Left kidney (tissue), 2 donors: ENCODE data around the gene ACCS. TPM values are rescaled to one million over a fixed set of nuclear protein-coding genes. Genes with fewer than 3 reads are reported as not detected.

ENCODE experiments used
- DNase-seq: peaks from one replicate; pipeline ENCODE4 v3.0.0-alpha.2; 2013
- polyA plus RNA-seq: library from polyadenylated mRNA; unstranded; fragments of 120-200 nt; gene quantifications from one replicate; pipeline ENCODE4 v1.2.1, GENCODE V29; 2013; ENCODE audit not compliant: insufficient read length

ACCS gene
- polyA plus RNA-seq, 1 donor: 48.0 TPM

DNA sequence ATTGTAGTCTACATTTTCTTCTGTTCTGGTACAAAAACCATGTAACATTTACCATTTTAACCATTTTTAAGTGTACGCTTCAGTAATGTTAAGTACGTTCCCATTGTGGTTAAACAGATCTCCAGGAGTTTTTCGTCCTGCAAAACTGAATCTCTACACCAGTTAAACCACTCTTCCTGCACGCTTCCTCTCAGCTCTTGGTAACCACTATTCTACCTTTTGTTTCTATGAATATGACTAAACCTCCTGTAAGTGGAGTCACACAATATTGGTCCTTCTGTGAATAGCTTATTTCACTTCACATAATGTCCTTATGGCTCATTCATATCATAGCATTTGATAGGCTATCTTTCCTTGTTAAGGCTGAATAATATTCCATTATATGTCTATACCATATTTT is 22.3 kb downstream of the ACCS start:
- no peak for DNase-seq

DNA sequence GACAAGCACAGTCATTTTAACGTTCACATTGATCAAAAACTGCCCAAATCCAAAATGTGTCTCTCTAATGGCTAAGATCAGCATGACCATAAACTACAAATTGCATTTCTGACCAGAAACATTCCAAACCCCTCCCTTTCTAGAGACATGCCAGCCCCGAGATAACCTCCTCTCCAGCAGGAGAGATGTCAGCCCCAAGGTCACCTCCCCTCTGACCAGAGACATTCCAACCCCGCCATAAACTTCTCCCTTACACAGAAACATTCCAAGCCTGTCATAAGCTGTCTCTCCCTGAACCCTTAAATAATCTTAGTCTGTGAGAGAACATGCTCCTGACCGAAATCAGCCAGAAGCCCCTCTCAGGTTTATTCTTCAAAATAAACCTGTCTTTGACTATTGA is 22.8 kb downstream of the ACCS start:
- no peak for DNase-seq

DNA sequence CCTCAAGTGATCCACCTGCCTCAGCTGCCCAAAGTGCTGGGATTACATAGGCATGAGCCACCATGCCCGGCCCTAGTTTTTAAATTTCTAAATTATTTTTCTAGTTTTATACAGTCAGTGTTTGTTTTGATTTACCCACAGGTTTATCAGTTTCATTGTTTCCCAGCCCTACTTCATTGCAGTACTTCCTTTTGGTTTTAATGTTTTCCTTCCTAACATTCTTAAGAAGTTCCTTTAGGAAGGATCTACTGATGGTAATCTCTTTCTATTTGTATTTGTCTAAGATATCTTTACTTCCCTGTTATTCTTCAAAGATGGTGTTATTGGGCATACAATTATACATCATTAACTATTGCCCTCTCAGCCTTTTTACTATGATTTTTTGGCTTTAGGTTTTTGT is 24.5 kb downstream of the ACCS start:
- DNase-seq: no peak

DNA sequence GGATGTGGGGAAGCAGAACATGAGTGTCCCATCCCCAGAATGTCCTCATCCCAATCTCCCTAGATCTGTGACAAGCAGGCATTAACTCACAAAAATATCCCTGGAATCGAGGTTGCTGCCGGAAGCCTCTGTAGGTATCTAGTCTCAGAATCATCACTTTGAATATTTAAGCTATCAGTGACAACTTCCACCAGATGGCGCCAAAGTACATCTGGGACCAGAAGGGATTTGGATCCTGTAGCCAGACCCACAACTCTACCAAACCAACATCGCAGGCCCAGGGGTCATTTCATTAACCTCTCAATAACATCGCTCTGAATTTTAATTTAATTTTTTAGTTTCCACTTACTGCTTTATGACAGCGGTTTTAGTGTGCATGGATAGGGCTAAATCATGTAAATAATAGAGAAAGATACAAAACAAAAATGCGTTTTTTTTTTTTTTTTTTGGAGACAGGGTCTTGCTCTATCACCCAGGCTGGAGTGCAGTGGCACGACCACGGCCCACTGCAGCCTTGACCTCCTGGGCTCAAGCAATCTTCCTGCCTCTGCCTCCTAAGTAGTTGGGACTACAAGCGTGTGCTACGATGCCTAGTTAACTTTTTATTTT is 28.3 kb downstream of the ACCS start:
- peak; percentile 86 for DNase-seq

DNA sequence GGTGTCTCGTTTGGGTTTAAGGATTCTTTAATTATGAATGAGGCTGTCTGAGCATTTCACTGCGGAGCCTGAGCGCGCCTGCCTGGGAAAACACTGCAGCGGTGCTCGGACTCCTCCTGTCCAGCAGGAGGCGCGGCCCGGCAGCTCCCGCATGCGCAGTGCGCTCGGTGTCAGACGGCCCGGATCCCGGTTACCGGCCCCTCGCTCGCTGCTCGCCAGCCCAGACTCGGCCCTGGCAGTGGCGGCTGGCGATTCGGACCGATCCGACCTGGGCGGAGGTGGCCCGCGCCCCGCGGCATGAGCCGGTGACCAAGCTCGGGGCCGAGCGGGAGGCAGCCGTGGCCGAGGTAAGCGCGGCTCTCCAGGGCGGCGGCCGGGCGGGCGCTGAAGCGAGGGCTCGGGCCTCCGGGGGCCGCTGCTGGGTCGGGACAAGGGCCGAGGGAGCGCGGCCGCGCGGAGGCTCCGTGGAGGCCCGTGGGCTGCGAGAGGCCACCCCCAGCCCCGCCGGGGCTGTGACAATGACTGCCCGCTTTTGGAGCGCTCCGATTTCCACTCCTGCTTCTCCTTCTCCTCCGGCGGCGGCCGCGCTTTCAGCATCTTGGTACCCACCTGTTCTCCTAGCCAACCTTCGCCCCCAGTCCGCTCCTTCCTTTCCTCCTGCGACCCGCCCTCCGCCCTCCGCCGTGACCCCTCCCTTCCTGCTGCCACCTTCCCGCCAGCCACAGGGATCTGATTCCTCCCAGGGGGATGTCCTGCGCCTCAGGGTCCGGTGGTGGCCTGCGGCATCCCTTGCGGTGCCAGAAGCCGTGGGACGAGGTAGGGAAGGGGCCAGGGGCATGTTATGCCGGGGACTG is 29.7 kb downstream of the ACCS start, which contains the start of gene EXT2:
EXT2 (plus strand) TSS at position 173 of the 854 bp plus-strand sequence. CDS start 12,035 bp downstream, outside the sequence.
- DNase-seq: peak; percentile 79

DNA sequence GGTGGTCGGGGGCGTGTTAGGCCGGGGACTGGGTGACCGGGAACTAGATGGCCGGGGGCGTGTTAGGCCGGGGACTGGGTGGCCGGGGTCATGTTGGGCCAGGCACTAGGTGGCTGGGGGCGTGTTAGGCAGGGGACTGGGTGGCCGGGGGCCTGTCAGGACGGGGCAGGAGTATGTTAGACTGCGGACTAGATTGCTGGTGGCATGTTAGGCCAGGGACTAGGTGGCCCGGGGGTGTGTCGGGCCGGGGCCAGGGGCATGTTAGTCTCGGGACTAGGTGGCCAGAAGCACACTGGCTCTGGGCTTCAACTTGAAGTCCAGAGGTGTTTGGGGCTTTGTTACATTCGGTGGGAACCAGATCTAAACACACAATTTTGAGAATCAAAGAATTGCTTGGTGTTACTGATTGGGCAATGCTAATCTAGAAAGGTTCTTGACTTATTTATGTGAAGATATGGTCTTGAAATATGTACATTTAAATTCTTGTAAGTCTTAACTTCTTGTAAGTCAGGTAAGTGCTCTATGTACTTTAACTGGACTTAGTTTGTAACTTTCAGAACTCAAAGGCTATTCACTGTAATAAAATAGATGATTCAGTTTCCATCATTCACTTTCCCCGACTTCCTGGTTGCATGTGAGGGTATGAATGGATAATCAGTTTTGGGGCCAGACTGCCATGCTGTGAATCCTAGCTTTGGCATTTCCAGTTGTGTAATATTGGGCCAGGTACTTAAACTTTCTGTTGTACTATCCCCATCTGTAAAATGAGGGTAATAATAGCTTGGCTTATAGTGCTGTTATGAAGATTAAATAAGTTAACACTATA is 30.5 kb downstream of the ACCS start:
- no peak for DNase-seq

DNA sequence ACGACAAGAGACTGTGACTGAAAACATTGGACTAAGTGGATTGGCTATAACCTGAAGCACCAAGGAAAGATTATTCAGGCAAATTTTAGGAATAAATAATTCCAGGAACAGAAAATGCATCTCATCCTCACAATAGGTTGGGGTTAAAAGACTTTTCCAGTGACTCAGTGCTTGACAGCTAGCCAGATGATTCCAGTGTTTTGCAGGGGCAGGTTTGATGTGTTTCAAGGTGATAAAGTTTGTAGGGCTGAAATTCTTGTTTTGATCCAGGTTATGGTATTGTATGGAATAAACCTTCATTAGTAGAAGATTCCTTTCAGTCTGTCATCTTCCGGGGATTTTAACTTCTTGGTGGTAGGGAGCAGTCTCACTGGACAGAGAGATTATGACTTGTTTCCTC is 31.8 kb downstream of the ACCS start:
- no peak for DNase-seq

DNA sequence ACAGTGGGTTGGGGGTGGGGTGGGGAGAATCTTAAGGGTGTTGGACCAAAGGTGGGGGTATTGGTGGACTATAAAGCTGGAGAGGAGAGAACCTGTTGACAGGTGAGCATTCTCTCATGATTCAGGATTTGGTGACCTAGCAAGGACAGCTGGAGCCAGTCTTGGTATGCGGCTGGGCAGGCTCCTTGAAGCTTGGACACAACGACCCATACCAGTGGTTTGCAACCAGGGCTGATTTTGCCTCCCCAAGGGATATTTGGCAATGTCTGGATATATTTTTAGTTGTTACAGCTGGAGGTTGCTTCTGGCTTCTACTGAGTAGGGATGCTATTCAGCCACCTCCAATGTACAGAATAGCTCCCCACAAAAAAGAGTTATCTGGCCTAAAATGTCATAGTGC is 35.0 kb downstream of the ACCS start:
- DNase-seq: no peak

DNA sequence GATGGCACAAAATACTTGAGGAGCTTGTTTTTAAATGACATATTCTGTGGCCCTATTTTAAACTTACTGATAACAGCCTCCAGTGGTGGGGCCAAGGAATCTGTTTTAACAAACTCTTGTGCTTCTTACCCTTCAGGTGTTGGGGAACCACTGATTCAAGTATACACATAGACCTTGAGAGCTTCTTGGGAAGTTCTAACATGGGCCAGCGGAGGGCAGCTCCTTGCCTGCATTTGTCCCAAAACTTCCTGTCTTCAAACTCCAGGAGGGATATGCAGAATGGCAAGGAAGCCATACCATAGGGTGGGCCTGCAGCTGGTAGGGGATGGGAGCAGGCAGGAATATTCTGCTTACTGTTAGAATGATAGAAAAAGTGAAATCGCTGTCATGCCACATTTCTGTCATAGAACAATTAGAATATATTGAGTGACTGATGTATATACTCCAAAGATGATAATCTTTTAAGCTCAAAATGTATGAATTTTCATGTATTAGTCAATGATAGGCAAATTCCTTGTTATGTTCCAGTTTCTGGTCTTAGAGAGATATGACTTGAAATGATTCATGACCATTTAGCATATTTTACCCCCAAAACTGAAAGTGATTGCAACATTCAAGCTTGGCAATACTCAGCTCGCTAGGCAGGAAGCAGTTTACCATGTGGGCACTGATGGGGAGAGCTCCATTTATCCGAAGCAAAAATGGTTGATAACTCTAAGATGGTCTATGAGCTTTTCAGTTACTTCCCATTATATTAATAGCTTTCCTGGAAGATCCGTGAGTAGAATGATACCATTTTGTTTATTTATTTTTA is 38.6 kb downstream of the ACCS start:
- DNase-seq: no peak

DNA sequence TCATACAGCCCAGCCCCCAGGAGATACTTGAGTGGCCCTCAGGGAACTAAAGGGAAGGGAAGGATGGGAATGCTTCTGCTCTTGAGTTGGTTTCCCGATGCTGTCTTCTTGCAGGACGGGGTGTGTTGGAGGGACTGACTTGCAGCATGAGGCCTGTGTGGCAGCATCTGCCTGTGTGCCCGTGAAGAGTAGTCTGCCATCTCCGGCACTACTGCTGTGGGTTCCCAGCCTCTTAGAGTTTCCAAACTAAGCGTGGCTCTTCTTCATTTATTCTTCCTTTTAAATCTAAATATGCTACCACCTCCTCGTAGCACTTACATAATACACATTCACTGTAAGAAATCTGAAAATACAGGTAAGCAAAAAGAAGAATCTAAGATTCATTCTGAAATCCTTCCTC is 42.2 kb downstream of the ACCS start:
- DNase-seq: no peak

DNA sequence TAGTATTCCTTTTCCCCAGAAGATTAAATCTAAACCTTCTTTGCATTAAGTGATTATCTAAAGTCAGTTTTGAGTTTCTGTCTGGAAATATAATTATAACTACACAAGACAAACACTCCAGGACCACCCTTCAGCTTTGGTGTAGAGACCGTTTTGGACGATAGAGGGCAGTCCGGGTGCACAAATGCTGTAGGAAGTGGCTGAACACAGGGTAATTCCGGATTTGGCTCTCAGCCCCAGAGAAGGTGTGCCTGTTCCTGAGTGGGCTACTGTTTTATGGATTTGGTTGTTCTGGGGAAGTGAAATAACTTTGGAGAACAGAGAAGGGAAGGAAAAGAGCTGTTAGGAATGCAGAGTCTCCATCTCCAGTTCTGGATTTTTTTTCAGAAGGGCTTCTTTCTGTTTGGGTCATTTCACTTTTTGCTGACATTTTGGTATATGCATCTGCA is 44.2 kb downstream of the ACCS start:
- DNase-seq: peak; percentile 50

DNA sequence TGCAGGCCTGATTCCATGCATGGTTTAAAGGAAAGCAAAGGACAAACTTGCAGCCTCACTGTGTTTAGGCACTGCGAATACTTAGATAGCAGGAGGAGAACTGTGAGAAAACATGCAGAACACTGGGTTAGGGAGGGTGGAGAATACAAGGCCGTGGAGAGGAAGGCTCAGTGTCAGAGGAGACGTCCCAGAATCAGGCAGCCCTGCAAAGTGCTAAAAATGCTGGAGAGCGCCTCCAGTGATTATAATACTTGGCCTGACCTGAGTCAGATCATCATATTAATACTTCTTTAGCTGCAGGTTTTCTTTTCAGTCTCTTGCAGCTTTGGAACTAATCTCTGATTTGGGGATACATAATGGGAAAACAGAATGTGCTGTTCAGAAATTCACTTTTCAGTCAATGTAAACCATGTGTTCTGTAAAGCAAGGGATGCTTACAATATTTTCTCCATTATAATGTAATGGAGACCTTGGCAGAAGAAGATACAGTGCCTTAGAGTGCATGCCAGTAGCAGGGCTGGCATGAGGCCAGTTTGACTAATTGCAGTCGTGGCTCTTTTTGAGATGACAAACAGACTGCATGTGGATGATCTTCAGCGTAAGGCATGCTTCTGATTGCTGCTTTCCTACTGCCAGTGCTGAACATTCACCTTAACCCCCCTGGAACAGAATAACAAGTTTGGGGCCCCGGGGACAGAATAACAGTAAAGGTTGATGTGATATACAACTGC is 46.2 kb downstream of the ACCS start:
- DNase-seq: no peak

DNA sequence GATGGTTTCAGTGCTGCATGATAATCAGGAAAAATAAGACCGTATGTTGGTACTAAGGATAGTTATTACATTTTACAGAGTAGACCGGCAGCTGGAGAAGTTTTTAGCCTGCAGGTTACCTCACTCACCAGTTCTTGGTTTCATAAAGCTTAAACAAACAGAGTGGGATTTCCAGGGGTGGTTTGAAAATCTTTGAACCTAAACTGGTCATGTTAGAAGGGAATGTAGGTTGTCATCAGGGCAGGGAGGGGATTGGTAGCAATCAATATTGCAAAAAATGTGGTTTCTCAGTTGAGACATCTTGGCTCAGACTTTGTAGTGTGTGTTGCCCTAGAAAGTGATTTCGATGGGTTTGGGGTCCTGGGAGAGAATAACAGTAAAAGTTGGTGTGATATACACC is 46.9 kb downstream of the ACCS start:
- no peak for DNase-seq

DNA sequence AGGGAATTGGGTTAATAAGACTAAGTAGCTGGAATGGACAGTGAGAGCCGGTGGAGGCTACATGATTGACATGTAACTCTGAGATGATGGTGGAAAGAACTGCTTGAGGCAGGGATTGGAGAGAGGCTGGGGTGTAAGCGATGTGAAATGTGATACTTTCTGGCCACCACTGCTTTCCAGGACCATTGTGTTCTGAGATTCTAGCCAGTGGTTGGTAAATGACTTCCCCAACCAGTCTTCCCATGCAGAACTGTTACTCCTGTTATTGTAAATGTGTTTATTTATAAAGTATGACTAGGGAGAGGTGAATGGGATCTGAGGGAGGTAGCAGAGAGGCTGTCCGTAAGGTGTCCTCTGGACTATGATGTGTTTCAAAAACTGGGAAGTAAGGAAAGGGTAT is 47.5 kb downstream of the ACCS start:
- no peak for DNase-seq

DNA sequence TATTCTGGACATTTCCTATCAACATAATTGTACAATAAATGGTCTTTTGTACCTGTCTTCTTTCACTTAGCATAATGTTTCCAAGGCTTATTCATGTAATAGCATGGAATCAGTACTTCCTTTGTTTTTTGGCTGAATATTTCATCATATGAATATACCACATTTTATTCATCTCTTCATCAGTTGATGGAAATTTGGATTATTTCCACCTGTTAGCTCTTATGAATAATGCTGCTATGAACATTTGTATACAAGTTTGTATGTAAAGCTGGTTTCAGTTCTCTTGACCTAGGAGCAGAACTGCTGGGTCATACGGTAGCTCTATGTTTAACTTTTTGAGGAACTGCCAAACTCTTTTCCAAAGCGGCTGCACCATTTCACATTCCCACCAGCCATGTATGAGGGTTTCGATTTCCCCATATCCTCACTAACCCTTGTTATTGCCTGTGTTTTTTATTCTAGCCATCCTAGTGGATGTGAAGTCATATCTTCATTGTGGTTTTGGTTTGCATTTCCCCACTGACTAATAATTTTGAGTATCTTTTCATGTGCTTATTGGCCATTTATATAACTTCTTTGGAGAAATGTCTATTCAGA is 50.3 kb downstream of the ACCS start:
- DNase-seq: no peak

DNA sequence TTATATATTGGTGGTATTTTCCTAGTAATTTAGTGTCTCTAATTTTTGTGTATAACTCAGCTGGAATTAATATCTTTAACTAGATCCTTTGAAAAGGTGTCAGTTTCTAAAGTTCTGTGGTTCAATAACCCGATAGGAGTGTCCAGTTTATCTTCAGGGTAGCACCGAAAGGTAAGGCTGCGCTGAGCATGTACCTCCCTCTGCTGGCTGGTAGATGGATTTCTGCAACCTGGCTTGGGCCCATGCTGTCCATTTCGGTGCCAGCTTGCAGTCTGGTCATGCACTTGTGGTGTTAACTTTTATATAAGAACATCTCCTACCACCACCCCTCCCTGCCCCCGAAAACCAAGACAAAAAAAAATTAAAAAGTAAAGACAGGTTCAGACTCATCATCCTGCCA is 54.1 kb downstream of the ACCS start:
- DNase-seq: no peak

DNA sequence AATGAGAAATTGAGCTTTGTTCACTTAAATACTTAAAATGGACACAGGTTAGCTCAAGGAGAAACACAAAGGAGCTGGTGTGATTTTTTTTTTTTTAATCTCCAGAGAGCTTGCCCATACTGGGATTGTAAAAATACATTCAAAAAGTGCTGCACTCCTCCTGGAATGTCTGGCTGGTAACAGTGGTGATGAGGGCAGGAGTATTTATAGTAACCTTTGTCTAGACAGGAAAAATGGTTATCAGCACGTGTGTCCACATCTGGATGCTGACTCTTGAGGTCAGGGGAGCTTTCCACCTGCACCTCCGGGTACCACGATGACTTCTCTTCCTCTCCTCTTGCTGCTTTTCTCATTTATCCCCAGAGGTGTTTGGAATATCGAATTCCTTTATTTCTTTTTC is 59.5 kb downstream of the ACCS start:
- DNase-seq: no peak

DNA sequence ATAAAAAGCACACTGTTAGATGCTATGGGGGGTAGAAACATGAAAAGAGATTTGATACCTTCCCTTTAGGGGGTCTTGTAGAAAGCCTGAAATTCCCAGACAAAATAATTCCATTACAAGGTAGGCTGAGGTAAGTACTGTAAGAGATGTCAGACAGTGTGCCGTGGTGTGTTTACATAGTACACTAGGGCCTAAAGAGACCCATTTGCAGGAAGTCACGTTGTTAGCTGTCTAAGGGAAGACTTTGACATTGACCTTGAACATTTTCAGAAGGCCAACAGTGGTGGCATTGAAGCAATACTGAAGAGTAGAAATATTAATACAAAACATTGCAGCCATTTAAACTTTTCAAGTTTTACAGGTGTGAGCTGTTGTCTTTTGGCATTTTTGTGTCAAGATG is 60.2 kb downstream of the ACCS start:
- DNase-seq: no peak

DNA sequence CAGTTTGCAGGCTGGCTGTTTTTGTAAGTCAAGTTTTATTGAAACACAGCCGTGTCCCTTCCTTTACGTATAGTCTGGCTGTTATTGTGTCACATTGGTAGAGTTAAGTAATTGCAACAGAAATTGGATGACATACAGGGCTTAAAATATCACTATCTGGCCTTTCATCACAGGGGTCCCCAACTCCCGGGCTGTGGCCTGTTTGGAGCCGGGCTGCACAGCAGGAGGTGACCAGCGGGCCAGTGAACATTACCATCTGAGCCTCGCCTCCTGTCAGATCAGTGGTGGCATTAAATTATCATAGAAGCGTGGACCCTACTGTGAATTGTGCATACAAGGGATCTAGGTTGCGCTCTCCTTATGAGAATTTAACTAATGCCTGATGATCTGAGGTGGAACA is 61.1 kb downstream of the ACCS start:
- no peak for DNase-seq

DNA sequence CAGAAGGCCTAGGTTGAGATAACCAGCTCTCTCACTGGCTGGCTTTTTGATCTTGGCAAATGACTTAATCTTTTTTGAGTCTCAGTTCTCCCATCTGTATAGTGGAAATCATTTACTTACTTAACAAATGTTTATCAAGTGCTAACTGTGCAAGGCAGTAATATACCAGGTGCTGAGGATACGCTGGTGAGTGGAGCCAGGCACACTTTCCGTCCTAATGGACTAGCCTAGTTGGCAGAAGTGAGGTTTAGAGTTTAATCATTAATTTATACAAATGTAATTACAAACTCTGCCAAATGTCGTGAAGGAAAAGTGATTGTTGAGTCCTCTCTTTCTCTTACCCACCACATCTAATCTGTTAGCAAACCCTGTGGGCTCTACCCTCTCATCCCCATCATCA is 62.7 kb downstream of the ACCS start:
- DNase-seq: no peak

DNA sequence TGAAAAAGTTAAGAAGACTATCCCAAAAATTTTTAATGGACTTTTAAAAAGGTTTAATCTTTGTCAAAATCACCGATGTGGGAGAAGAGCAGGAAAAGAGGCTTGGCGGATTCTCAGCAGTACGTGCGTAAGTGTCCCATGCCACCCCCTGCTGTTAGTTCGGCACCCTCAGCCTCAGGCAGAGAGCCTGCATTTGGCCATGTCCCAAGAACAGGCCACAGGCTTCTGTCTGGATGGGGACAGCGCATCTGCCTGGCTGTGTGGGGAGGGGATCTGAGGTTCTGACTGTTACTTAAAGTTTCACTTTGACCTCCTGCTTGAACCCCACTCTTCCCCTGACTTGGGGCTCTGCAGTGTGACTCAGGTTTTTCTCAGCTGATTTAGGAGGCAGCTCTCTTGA is 64.7 kb downstream of the ACCS start:
- no peak for DNase-seq
